ENCODE results near the gene CD48. TPM values are rescaled to one million over a fixed set of nuclear protein-coding genes. Genes with fewer than 3 reads are reported as not detected.
"Not testable (repeated sequence)": the region's sequence is repeated elsewhere in the genome, so short reads cannot be mapped to it uniquely, and the experiment has no call there.

The CD48 gene
- total RNA-seq, 1 donor from 2014 or later = 21.5 TPM

DNA sequence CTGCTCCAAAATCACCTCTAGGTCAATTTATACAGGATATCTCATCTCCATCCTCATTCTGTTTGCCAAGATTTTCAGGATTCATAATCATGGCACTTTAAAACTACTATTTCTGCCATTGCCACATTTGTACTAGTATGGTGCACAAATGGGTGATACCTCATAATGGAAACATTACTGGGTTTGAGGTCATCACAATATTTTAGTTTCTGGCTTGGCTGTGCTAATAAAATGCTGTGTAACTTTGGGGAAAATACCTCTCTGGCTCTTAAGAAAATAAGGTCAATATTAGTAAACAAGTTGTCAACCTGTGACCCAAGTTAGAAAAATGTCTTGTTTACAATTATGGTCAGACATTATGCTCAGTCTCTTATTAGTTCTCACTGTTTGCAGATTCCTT, 22.7 kb upstream of the CD48 start:
- H3K27me3 ChIP-seq = no peaks in the 10 kb centered on the region
- H3K4me3 ChIP-seq = no peak overlapping the region
- H3K36me3 ChIP-seq = no peaks in the 10 kb centered on the region
- no peaks in the 10 kb centered on the region for H3K9me3 ChIP-seq
- ATAC-seq = no peak
- no peaks in the 10 kb centered on the region for H3K4me1 ChIP-seq
- no peak overlapping the region for H3K27ac ChIP-seq
- intact Hi-C loops (cut with DNase I) = no loop called here
- TF ChIP-seq, protein P1, sequence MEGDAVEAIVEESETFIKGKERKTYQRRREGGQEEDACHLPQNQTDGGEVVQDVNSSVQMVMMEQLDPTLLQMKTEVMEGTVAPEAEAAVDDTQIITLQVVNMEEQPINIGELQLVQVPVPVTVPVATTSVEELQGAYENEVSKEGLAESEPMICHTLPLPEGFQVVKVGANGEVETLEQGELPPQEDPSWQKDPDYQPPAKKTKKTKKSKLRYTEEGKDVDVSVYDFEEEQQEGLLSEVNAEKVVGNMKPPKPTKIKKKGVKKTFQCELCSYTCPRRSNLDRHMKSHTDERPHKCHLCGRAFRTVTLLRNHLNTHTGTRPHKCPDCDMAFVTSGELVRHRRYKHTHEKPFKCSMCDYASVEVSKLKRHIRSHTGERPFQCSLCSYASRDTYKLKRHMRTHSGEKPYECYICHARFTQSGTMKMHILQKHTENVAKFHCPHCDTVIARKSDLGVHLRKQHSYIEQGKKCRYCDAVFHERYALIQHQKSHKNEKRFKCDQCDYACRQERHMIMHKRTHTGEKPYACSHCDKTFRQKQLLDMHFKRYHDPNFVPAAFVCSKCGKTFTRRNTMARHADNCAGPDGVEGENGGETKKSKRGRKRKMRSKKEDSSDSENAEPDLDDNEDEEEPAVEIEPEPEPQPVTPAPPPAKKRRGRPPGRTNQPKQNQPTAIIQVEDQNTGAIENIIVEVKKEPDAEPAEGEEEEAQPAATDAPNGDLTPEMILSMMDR (IDR thresholded peaks at IDR 0.05) = no peak
- no peak for DNase-seq

DNA sequence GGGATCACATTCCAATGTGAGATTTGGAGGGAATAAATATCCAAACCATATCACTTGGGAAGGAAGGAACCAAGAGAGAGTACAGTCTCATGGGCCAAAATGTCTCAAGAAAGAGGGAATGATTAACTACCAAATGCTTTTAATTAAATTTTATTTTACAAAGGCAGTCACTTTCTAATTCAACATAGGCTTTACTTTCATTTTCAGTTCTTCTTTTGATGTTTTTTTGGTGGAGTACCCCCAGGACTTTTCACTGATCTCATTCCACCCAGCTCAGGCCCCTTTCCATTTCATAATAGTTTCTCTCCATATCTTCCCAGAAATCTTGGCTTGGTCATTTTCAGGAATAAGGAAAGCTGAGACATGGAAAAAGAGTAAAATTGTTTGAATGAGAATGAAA, 22.3 kb upstream of the CD48 start:
- H3K9me3 ChIP-seq = no peaks in the 10 kb centered on the region
- intact Hi-C loops (cut with DNase I) = no loop called here
- H3K36me3 ChIP-seq = no peaks in the 10 kb centered on the region
- H3K27me3 ChIP-seq = no peaks in the 10 kb centered on the region
- no peak for ATAC-seq
- TF ChIP-seq, protein P1 (IDR thresholded peaks at IDR 0.05) = no peak
- no peaks in the 10 kb centered on the region for H3K4me1 ChIP-seq
- DNase-seq = no peak
- H3K4me3 ChIP-seq = no peak overlapping the region
- H3K27ac ChIP-seq = no peak overlapping the region

DNA sequence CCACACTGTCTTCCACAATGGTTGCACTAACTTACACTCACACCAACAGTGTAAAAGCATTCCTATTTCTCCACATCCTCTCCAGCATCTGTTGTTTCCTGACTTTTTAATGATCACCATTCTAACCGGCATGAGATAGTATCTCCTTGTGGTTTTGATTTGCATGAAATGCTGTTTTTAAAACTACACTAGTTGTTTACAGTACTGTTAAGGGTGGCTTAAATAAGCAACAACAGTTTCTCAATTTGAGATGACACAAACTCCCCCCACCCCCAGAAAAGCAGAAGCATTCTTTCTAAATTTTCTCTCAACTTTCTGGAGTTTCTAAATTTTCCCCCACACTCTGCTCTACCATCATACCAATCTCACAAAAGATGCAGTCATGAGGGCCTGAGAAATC, 20.4 kb upstream of the CD48 start:
- intact Hi-C loops (cut with DNase I) = no loop called here

DNA sequence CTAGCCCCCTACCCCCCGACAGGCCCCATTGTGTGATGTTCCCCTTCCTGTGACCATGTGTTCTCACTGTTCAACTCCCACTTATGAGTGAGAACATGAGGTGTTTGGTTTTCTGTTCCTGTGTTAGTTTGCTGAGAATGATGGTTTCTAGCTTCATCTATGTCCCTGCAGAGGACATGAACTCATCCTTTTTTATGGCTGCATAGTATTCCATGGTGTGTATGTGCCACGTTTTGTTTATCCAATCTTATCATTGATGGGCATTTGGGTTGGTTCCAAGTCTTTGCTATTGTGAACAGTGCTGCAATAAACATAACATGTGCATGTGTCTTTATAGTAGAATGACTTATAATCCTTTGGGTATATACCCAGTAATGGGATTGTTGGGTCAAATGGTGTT, 19.9 kb upstream of the CD48 start:
- H3K36me3 ChIP-seq; H3K9me3 ChIP-seq; H3K4me1 ChIP-seq; ATAC-seq; intact Hi-C loops (cut with DNase I); H3K4me3 ChIP-seq; DNase-seq; H3K27me3 ChIP-seq; H3K27ac ChIP-seq: not testable (repeated sequence)

More for the DNA sequence above, 20.4 kb upstream of the CD48 start:
- ATAC-seq = no peak
- Histone ChIP-seq H3K9me3 (no peaks in the 10 kb centered on the region), H3K4me3 (no peak overlapping the region), H3K27me3 (no peaks in the 10 kb centered on the region), H3K36me3 (no peaks in the 10 kb centered on the region), H3K4me1 (no peaks in the 10 kb centered on the region), H3K27ac (no peak overlapping the region)
- TF ChIP-seq, protein P1 (IDR thresholded peaks at IDR 0.05) = no peak
- no peak for DNase-seq

DNA sequence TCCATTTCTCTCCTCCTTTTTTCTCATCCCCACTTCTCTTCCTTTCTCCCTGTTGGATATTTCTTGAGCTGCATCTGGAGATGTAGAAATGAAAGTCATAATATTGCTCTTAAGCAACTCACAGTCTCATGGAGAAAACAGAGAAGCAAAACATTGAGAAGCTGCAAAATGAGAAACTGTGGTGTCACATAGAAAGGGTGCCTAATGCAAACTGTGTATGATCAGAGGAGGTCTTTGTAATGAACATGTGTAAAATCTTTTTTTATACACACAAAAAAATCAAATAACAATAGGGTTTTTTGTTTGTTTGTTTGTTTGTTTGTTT, 15.7 kb upstream of the CD48 start:
- DNase-seq (no peak), ATAC-seq (no peak)
- Histone ChIP-seq H3K4me3 (no peak overlapping the region), H3K27me3 (no peaks in the 10 kb centered on the region), H3K9me3 (no peaks in the 10 kb centered on the region), H3K27ac (peak overlapping the region; percentile 64), H3K4me1 (peaks cover 10% of the 10 kb centered on the region), H3K36me3 (no peaks in the 10 kb centered on the region)
- intact Hi-C loops (cut with DNase I) = no loop called here
- TF ChIP-seq, protein P1 (IDR thresholded peaks at IDR 0.05) = no peak

DNA sequence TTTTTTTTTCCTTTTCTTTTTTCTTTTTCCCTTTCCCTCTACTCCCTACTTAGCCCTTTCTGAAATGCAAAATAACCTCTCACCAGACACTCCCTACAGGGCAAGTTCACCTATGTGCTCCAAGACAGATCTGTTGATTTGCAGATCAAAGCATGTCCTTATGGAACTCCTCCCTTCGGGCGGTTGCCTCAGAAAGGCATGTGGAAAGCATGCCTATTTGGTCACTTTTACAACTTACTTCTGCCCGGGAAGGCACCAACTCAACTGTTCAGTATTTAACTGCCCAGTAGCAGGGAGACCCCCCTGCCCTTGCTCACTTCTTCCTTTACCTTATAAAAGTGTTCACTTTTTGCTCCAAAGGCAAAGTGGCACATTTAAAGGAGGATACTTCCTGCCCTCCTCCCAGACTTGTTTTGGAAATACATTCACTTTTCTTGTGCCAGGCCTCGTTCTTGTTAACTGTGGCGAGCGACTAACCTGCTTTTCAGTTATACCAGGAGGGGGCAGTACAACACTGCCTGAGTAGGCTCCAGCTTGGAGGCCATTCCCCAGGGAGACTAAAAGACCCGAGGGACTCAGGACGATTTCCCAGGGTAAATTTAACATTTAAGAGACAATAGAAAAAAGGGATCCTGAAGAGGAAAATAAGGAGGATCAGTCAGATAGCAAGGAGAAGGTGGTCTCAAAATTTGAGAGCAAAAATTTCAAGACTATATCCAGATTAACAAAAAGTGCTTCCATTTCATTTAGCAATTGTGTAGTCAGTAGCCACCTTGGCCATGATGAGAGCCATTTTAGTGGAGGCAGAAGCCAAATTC, 15.1 kb upstream of the CD48 start:
- H3K9me3 ChIP-seq = no peaks in the 10 kb centered on the region

More for the DNA sequence above, 15.1 kb upstream of the CD48 start:
- Histone ChIP-seq H3K27me3 (no peaks in the 10 kb centered on the region), H3K36me3 (no peaks in the 10 kb centered on the region), H3K4me1 (peaks cover 10% of the 10 kb centered on the region), H3K27ac (peak overlapping the region; percentile 64), H3K4me3 (no peak overlapping the region)
- DNase-seq = no peak
- peak; percentile 97 for ATAC-seq
- intact Hi-C loops (cut with DNase I) = no loop called here
- TF ChIP-seq, protein P1 (IDR thresholded peaks at IDR 0.05) = peak; percentile 85

All from upper lobe of right lung (tissue), 1 donor.